ENCODE results near the gene SETD2.
A peak's percentile ranks its signal among the peaks of the same experiment; 100 is the strongest.
"Not testable (repeated sequence)": the region's sequence is repeated elsewhere in the genome, so short reads cannot be mapped to it uniquely, and the experiment has no call there.

The SETD2 gene

DNA sequence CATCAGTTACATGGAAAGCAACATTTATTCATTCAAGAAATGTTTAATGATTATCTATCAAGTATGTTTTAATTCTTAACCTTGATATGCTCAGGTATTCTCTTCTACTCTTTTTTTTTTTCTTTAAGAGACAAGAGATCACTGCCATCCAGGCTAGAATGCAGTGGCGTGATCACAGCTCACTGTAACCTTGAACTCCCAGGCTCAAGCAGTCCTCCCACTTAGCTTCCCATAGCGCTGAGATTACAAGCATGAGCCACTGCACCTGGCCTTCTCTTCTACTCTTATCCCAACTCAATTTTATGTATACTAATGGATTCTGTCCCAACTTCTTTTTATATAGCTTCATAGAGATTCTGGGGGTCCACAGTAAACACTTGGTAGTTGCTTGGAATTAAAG lies 50.9 kb downstream of the SETD2 start:
- DNase-seq (ENCODE audit: low read depth), result no peak
- no peak overlapping the region for H3K4me3 ChIP-seq (ENCODE audit: low read depth, low read length)

DNA sequence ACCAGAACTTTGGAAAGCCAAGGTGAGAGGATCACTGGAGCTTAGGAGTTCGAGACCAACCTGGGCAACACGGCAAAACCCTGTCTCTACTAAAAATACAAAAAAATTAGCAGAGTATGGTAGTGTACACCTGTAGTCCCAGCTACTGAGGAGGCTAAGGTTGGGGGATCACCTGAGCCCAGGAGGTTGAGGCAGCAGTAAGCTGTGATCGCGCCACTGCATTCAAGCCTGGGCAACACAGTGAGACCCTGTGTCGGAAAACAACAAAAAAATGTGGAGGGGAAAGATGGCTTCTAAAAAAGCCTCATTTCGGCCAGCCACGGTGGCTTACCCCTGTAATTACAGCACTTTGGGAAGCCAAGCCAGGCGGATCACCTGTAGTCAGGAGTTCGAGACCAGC lies 54.5 kb downstream of the SETD2 start:
- H3K4me3 ChIP-seq (ENCODE audit: low read depth, low read length), result no peak overlapping the region
- DNase-seq (ENCODE audit: low read depth), result no peak

DNA sequence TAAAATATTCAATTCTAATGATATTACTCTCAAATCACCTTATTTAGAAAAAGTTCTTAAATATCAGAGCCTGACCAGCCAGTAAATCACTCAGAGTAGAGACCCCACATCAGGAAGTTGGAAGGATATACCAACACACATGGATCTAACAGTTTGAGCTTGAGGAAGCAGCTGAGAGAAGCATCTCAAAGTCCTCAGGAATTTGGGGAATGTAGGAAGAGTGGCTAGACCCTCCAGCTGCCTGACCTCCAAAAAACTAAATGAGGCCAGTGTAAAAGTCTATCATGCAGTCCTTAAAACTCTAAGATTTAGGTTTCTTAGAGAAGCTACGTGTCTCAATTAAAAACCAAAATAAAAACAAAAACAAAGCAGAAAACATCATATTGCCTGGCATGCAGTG lies 55.4 kb downstream of the SETD2 start:
- no peak for DNase-seq (ENCODE audit: low read depth)
- H3K4me3 ChIP-seq (ENCODE audit: low read depth, low read length), result no peak overlapping the region

DNA sequence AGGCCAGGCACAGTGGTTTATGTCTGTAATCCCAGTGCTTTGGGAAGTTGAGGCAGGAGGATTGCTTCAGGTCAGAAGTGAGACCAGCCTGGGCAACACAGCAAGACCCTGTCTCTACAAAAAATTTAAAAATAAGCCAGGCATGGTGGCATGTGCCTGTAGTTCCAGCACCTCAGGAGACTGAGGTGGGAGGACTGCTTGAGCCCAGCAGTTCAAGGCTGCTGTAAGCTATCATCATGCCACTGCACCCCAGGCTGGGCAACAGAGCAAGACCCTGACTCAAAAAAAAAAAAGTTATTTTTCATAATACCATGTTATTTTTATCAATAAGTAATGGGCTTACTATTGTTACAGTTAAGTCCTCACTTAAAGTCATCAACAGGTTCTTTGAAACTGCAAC lies 59.7 kb downstream of the SETD2 start:
- no peak overlapping the region for H3K4me3 ChIP-seq (ENCODE audit: low read depth, low read length)
- DNase-seq (ENCODE audit: low read depth), result no peak

DNA sequence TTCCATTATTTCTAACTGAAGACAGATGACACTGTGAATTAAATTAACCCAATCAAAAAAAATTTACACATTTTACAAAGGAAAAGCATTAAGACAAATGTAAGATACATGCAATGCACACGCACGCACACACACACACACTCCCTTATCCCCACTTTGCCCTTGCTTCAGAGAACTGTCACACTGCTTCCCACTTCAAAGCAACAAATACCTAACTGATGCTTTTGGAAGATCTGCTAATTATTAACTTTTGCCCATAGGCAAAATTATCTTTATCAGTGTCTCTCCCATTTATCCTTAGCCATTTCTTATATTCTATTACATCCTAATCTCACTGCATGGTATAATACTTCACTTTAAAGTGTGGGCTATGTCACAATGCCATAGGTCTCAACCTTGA lies 60.3 kb downstream of the SETD2 start:
- no peak overlapping the region for H3K4me3 ChIP-seq (ENCODE audit: low read depth, low read length)
- no peak for DNase-seq (ENCODE audit: low read depth)

DNA sequence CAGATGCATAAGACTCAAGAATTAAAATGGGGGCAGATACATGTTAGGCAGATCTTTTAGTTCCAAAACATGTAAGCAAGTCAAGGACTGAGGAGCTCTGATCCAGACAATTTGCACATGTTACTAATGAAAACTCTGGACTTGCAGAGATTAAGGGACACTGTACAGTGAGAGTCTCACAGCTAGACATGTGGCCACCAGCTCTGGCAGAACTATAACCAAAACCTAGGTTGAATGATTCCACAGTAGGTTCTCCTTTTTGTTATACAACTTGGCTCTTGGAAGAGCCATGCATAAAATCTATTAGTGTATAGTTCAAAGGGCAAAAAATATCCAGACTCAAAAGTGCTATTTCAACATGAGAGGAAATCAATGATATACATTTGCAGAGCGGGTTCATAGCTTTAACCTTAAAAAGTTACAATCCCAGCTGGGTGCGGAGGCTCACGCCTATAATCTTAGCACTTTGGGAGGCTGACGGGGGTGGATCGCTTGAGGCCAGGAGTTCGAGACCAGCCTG lies 61.8 kb downstream of the SETD2 start:
- no peak overlapping the region for H3K4me3 ChIP-seq (ENCODE audit: low read depth, low read length)
- DNase-seq (ENCODE audit: low read depth), result no peak

DNA sequence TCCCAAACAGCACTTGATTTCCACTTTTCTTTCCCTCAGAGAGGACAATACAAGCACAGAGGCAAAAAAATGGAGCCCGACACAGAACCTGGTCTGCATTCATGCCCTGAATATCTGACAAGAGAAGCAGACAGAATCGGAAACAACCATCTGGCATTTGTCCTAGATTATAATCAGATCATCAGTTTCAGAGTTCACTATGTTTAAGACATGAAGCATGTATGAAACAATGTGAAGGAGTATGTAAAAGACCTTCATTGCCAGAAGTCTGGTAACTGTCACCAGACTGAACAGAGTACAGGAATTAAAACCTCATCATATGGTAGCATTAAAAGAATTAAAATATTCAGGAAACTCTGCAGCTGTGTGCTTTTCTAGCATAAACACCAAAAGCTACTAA lies 65.0 kb downstream of the SETD2 start:
- DNase-seq (ENCODE audit: low read depth), result no peak
- no peak overlapping the region for H3K4me3 ChIP-seq (ENCODE audit: low read depth, low read length)

DNA sequence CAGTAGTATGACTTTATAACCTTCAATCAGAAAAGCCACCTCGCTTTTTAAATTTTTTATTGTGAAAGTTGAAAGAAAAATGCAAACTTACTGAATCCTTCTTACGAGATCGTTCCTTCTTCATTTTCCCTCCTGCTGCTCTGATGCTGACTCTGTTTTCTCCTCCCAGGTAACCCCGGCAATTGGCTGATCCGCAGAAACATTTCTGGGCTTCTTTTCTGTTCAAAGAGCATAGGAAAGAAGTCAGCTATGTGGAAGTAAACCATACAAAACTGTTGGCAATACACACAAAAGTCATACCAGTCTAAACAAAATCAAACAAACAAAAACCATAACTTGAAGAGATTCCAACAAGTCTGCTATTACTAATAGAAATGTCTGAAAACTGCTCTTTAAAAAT lies 66.0 kb downstream of the SETD2 start:
- no peak for DNase-seq (ENCODE audit: low read depth)
- no peak overlapping the region for H3K4me3 ChIP-seq (ENCODE audit: low read depth, low read length)

DNA sequence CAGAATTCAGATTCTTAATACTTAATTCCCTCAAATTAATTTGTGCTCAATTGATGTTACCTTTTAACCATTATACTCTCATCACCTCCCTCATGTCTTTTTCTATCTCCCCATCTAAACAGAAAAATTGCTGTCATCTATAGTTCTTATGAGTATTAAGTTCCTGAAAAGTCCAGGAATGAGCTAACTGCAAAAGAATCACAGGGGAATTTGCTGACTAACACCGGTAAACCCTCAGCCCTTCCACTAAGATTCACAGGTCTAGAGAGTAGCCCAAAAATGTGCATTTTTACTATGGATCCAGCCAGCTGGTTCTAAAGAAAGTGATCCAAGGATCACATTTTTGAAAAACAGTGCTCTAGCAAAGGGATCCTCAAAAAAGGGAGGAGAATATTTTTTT lies 67.0 kb downstream of the SETD2 start:
- no peak overlapping the region for H3K4me3 ChIP-seq (ENCODE audit: low read depth, low read length)
- peak; percentile 17 for DNase-seq (ENCODE audit: low read depth)

DNA sequence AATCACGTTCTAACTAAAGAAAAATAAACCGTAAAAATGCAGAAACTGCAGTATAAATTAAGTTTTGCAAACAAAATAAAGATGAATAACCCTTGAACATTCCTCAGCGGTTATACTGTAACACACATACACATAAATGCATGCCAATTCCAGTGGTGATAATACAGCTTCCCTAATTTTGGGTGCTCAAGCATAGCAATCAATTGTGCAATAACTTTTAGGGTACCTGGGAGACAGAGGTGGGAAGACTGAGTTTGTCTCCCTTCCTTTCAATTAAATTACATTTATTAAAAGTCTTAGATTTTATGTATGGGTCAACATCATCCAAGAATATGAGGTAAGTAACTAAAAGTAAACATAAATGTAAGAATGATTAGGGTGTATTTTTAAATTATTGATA lies 71.8 kb downstream of the SETD2 start:
- DNase-seq (ENCODE audit: low read depth), result no peak
- H3K4me3 ChIP-seq (ENCODE audit: low read depth, low read length), result no peak overlapping the region

DNA sequence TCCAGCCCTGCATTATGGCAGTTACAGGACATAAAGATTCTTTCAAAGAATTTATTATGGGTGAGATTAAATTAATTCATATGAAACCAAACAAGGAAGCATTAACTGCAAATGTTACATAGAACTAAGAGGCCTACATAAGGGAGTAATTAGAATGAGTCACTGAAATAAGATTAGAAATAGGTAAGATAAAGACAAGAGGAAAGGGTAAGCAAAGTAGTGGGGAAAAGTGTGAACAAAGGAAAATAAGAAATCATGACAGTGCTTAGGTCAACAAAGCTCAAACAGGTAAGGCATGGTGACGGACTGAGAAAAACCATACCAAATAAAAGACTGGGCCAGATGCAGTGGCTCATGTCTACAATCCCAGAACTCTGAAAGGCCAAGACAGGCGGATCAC lies 74.3 kb downstream of the SETD2 start:
- DNase-seq (ENCODE audit: low read depth), result no peak
- no peak overlapping the region for H3K4me3 ChIP-seq (ENCODE audit: low read depth, low read length)

DNA sequence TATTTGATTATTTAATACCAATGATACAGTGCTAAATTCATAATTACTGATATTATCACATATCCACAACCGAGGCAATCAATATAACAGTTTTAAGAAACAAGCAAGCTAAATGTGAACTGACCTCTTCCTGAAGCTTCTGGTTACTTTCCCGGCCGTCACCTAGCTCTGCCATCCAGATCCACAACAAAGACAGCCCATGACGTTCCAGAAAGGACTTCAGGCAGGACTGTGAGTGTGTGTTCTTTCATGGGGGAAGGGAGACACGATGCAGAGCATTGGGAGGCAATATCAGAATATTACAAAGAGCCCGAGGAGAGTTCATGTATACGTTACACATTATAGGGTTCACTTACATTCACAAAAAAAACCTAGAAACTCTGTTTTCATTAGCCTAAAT lies 77.8 kb downstream of the SETD2 start:
- H3K4me3 ChIP-seq (ENCODE audit: low read depth, low read length), result no peak overlapping the region
- DNase-seq (ENCODE audit: low read depth), result no peak

DNA sequence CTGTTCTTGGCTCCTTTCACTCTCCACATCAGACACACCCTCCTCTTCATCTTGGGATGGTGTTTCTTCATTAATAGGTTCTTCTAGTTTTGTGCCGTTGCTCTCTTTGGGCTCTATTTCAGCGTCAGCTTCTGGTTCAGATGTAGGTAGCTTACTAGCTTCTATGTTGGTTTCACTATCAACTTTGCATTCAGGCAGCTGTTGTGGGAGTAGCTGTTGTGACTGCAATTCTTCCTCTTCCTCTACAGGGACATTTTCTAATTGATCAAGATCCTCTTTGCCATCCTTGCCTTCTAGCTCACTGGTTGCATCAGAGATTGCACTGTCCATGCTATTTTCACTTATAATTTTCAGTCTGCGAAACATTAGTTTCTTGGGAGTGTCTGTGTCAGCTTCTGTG lies 80.1 kb downstream of the SETD2 start:
- no peak overlapping the region for H3K4me3 ChIP-seq (ENCODE audit: low read depth, low read length)
- DNase-seq (ENCODE audit: low read depth), result no peak

DNA sequence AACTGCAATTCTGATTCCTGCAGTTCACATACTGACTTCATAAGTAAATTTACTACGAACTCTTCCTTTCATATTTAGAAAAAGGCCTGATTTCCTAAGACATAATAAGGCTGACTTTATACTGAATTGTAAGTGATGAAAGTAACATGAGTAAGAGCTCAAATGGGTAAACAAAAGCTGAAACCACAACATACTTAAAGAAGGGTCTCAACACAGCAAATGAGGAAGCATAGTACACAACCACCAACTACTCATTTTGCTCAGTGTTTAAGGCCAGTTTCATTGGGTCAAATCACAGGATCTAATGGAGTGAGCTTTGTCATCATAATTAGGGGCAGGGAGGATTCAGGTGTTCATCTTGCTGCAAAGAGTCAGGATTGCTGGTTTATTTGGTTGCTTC lies 81.4 kb downstream of the SETD2 start:
- no peak overlapping the region for H3K4me3 ChIP-seq (ENCODE audit: low read depth, low read length)
- peak; percentile 10 for DNase-seq (ENCODE audit: low read depth)

DNA sequence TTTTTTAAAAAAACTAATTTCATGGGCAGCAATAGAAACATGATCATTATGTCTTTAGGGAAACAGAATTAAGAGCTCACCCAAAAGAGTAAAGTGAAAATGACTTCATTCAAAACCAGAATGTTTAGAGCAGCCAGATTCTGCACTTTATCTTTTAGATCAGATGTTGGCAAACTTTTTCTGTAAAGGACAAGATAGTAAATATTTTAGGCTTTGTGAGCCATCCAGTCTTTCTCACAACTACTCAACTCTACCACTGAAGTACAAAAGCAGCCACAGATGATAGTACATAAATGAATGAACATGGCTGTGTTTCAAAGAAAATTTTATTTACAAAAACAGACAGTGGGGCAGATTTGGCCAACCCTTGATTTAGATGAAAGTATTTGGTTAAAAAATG lies 84.5 kb downstream of the SETD2 start:
- no peak for DNase-seq (ENCODE audit: low read depth)
- H3K4me3 ChIP-seq (ENCODE audit: low read depth, low read length), result no peak overlapping the region

DNA sequence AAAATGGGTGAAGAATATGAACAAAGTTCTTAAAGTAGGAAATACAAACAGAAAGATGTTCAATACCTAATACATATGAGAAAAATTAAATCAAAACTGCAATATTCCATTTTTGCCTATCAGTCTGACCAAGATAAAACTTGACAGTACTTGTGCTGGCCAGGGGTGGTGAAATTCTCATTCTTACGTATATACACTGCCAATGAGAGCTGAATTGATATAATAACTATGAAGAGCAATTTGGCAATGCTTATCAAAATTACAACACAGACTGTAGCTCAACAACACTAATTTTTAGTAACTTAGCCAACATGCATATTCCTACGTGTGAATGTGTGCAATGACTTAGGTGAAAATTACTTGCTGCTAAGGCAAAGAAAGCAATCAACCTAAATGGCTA lies 90.2 kb downstream of the SETD2 start:
- H3K4me3 ChIP-seq (ENCODE audit: low read depth, low read length), result no peak overlapping the region
- DNase-seq (ENCODE audit: low read depth), result no peak

DNA sequence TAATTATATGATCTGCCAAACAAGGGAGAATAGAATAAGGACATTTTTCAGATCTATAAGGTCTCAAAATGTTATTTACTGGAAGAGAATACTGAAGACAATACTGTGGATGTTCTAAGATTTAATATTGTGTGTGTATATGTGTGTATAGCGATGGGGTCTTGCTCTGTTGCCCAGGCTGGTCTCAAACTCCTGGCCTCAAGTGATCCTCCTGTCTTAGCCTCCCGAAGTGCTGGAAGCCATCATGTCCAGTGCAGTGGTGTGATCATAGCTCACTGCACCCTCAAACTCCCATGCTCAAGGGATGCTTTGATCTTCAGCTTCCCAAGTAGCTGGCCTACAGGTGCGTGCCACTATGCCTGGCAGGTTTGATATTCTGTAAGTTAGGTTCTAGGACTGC lies 93.1 kb downstream of the SETD2 start:
- DNase-seq (ENCODE audit: low read depth), result no peak
- H3K4me3 ChIP-seq (ENCODE audit: low read depth, low read length), result no peak overlapping the region

DNA sequence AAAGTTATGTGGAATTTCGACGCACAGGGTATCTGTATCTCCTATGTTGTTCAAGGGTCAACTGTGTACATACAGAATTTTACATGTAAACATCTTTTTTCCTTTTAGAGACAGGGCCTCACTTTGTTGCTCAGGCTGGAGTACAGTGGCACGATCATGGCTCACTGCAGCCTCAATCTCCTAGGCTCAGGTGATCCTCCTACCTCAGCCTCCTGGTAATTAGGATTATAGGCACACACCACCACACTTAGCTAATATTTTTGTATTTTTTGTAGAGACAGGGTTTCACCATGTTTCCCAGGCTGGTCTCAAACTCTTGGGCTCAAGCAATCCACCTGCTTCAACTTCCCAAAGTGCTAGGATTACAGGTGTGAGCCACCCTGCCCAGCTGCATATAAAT lies 97.7 kb downstream of the SETD2 start:
- not testable (repeated sequence) for H3K4me3 ChIP-seq (ENCODE audit: low read depth, low read length); DNase-seq (ENCODE audit: low read depth)

DNA sequence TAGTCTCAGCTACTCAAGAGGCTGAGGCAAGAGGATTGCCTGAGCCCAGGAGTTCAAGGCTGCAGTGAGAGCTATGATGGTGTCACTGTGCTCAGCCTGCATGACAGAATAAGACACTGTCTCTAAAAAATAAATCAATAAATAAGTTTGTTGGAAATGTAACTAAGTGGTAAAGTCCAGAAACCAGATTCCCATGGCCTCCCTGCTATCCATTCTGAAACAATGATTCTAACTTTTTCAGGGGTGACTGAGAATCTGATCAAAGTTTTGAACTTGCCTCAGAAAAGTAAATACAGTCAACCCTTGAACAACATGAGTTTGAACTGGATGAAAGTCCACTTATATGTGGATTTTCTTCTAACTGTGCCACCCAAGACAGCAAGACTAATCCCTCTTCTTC lies 98.2 kb downstream of the SETD2 start:
- no peak overlapping the region for H3K4me3 ChIP-seq (ENCODE audit: low read depth, low read length)

DNA sequence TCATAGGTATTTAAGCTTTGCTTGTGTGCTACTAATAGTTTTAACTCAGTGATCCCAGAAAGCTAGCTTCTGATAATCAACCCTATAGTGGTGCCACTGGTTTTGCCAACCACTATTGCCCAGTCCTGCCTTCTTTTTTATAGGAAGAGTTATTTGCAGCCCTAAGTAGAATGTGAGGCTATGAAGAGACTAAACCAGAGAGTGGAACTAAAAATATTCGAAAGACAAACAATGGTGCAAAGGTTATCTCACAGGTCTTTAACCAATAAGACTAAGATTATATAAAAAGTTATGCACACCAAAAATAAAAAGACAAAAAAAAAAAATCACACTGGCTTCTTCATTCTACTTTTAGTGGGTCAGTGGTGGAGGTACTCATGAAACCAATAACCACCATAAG lies 98.9 kb downstream of the SETD2 start:
- no peak for DNase-seq (ENCODE audit: low read depth)
- no peak overlapping the region for H3K4me3 ChIP-seq (ENCODE audit: low read depth, low read length)

More for the DNA sequence above, 98.2 kb downstream of the SETD2 start:
- no peak for DNase-seq (ENCODE audit: low read depth)

DNA sequence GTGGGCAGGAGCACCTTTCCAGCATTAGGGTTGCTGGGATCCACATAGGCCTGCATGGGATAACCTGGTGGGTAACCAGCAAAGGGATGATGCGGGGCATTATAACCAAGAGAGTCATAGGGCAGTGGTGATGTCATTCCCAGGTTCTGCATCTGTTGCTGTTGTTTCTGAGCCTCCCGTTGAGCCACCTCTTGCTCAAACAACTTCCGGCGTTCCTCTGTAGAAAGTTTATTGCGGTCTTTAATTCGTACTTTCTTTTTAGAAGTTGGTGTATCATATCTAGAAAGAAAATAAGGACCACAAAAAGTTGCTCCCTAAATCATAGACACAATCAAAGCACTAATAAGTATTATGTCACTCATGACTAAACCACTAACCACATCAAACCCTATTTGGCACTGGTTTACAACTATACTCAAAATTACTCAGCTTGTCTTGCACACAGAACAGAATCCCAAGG lies 106.7 kb downstream of the SETD2 start:
- no peak for DNase-seq (ENCODE audit: low read depth)
- H3K4me3 ChIP-seq (ENCODE audit: low read depth, low read length), result no peak overlapping the region

DNA sequence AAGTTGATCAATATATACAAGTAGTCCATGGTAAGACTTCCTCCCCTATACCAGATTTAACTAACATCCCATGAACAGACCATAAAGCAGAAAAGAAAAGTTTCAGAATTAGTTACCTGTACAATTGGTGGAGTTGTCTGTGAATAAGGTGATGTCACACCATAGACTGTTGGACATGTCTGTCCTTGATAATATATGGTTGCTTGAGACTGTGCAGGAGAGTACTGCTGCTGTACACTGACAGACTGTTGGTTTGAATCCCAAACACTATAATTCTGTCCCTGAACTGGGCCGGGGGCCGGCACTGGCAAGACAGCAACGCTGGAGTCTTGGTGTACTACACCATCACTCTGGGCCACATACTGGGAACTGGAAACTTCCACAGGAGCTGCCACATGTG lies 107.2 kb downstream of the SETD2 start:
- DNase-seq (ENCODE audit: low read depth), result no peak
- no peak overlapping the region for H3K4me3 ChIP-seq (ENCODE audit: low read depth, low read length)
